HG03520 (cell line): ENCODE results near the gene KLHL42.

Experiments used
- ATAC-seq: cut with Tn5 transposase; IDR thresholded peaks from one replicate; pipeline ENCODE4 v1.9.1; 2021; ENCODE audit warnings: mild to moderate bottlenecking, moderate library complexity; ENCODE audit not compliant: unreplicated experiment

The KLHL42 gene

GRCh38 chr12:27780612-27781408 is 777 bp downstream of the KLHL42 start:
- ATAC-seq, result peak; percentile 24

GRCh38 chr12:27781680-27782079 is 1.6 kb downstream of the KLHL42 start:
- ATAC-seq, result no peak

GRCh38 chr12:27782481-27782880 is 2.4 kb downstream of the KLHL42 start:
- no peak for ATAC-seq

GRCh38 chr12:27785882-27786570 is 6.0 kb downstream of the KLHL42 start:
- ATAC-seq, result no peak

- ATAC-seq, result no peak
Observed at GRCh38 chr12:27787559-27787958, 7.5 kb downstream of the KLHL42 start.

GRCh38 chr12:27790179-27790578 is 10.1 kb downstream of the KLHL42 start:
- no peak for ATAC-seq

GRCh38 chr12:27794818-27795584 is 15.0 kb downstream of the KLHL42 start:
- no peak for ATAC-seq

GRCh38 chr12:27796128-27796527 is 16.1 kb downstream of the KLHL42 start:
- no peak for ATAC-seq

GRCh38 chr12:27797301-27798025 is 17.4 kb downstream of the KLHL42 start:
- no peak for ATAC-seq

GRCh38 chr12:27800819-27801218 is 20.8 kb downstream of the KLHL42 start:
- ATAC-seq, result no peak

- no peak for ATAC-seq
Observed at GRCh38 chr12:27801630-27802029, 21.6 kb downstream of the KLHL42 start.

GRCh38 chr12:27802511-27802910 is 22.5 kb downstream of the KLHL42 start:
- ATAC-seq, result no peak

- ATAC-seq, result no peak
Observed at GRCh38 chr12:27802936-27803335, 22.9 kb downstream of the KLHL42 start.

- no peak for ATAC-seq
Observed at GRCh38 chr12:27805238-27805637, 25.2 kb downstream of the KLHL42 start.

- no peak for ATAC-seq
Observed at GRCh38 chr12:27806259-27806658, 26.2 kb downstream of the KLHL42 start.

- ATAC-seq, result no peak
Observed at GRCh38 chr12:27807063-27807703, 27.1 kb downstream of the KLHL42 start.

GRCh38 chr12:27808841-27809240 is 28.8 kb downstream of the KLHL42 start:
- no peak for ATAC-seq

- ATAC-seq, result no peak
Observed at GRCh38 chr12:27810756-27811155, 30.7 kb downstream of the KLHL42 start.

- ATAC-seq, result no peak
Observed at GRCh38 chr12:27812502-27812901, 32.5 kb downstream of the KLHL42 start.

GRCh38 chr12:27814411-27814810 is 34.4 kb downstream of the KLHL42 start:
- no peak for ATAC-seq
